GM19099 (cell line): Measurements from ENCODE around the gene EEA1.

Experiments
- POLR2A ChIP-seq: IDR thresholded peaks from 3 replicates; pipeline ENCODE4 v1.6.1; 2011; ENCODE audit warnings: low read depth; ENCODE audit not compliant: insufficient read length; ENCODE audit errors: extremely low read depth

EEA1 gene

DNA sequence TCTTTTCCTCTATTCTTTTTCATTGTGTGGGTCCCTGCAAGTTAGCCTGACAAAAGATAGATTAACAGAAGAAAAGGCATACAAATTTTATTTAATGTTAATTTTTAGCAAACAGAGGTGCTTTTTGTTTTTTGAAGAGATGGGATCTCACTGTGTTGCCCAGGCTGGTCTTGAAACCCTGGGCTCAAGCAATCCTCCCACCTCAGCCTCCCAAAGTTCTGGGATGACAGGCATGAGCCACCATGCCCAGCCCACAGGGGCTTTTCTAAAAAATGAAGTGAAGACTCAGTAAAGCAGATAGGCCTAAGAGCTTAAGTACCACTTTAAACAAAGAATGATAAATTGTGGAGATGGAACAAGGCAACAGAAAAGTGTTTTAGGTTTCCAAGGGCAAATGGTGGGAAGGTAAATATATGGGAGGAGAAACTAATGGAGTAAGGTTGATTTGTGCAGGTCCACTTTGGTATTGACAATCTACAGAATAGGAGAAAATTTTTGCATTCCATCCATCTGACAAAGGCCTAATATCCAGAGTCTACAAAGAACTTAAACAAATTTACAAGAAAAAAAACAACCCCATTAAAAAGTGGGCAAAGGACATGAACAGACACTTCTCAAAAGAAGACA lies 18.6 kb upstream of the EEA1 start:
- TF ChIP-seq POLR2A = no peak

DNA sequence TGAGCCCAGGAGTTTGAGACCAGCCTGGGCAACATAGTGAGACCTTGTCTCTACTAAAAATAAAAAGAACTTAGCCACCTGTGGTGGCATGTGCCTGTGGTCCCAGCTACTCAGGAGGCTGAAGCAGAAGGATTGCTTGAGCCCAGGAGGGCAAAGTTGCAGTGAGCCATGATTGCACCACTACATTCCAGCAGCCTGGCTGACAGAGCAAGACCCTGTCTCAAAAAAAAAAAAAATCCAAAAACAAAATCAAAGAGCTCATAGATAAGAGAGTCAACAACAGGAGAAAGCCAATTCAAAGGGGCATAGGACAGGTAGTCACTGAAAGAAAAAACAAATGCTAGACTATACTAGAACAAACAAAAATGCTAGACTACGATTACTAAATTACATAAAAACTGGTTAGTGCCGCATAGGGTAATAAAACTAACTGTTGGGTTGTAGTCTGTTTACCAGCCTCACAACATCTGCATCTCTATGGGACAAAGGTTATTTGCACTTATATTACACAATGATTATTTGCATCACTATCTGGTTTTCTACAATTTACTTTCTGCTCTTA lies 16.6 kb upstream of the EEA1 start:
- TF ChIP-seq POLR2A = no peak

- no peak for TF ChIP-seq POLR2A
These were observed 14.6 kb upstream of the EEA1 start for GRCh38 chr12:92943482-92944250.

GRCh38 chr12:92942905-92943304 lies 13.8 kb upstream of the EEA1 start:
- TF ChIP-seq POLR2A = no peak

- no peak for TF ChIP-seq POLR2A
These were observed 10.0 kb upstream of the EEA1 start for GRCh38 chr12:92939116-92939515.

- no peak for TF ChIP-seq POLR2A
These were observed 9.5 kb upstream of the EEA1 start for GRCh38 chr12:92938638-92939037.

GRCh38 chr12:92938018-92938417 lies 8.9 kb upstream of the EEA1 start:
- TF ChIP-seq POLR2A = no peak

GRCh38 chr12:92933606-92934005 lies 4.5 kb upstream of the EEA1 start:
- TF ChIP-seq POLR2A = no peak

GRCh38 chr12:92930421-92930820 lies 1.3 kb upstream of the EEA1 start:
- TF ChIP-seq POLR2A = no peak

DNA sequence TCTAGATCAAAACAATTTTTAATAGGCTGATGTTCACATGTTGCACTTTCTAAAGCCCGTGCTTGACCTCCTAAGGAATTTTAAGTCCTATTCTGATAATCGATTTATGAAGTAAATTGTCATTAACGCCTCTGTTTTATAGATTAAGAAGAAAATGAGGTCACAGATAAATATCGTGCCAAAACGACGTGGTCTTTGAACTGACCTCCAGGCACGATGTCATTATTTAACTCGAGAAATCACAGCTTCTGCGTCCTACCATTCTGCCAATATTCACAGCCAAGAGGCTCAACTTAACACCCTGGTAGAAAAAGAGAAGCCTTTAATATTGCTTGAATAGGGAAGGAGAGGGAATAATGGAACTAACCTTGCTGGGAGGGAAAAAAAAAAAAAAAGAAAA lies 888 bp upstream of the EEA1 start:
- TF ChIP-seq POLR2A = no peak

DNA sequence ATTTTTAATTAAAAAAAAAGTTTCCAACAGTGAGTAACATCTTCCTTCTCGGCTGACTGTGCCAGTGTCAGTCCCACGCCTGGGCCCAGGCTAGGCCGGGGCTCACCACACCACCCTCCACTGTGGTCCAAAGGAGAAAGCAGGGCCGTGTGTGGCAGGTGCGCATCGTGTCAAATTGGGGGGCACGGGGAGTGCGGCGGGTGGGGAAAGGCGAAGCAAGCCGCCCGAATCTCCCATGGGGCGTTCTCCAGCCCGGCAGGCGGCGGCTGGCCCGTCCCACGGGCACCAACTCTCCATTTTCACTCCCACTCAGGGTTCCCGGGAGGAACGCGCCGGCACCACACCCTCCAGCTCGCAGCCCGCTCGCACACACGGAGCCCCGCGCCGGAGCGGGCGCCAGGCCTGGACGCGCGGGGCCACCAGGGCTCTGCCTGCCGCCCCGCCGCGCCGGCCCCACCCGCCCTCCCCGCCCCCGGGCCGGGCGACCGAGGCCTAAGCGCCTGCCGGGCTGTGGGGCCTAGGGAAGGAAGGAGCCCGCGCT lies 604 bp downstream of the EEA1 start:
- no peak for TF ChIP-seq POLR2A

- TF ChIP-seq POLR2A = no peak
These were observed 1.4 kb downstream of the EEA1 start for GRCh38 chr12:92927436-92928281.

- no peak for TF ChIP-seq POLR2A
These were observed 2.0 kb downstream of the EEA1 start for GRCh38 chr12:92927055-92927435.

GRCh38 chr12:92926549-92926948 lies 2.5 kb downstream of the EEA1 start:
- no peak for TF ChIP-seq POLR2A

DNA sequence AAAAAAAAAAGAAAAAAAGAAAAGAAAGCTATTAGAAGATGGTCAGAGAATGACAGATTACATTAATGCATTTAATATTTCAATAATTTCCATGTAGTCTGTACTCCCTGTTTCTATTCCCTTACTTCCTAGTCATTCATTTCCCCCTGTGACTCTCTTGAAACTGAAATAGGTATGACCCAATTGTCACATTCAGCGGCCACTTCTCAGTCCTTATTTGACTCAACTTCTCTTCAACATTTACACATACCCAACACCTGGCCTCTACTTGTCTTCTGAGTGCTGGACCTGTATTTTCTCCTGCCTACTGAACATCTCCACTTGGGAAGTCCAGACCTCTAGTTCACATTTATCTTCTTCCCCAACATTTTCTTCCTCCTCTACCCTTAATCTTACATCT lies 7.2 kb downstream of the EEA1 start:
- TF ChIP-seq POLR2A = no peak
